HL-60 (cell line): ENCODE measurements around the gene GNPAT.

Experiments used
- DNase-seq, 2 experiments: peaks; one replicate each; pipeline ENCODE4 v3.0.0-alpha.2; 2010 to 2020; ENCODE audit warnings: low read depth in 1 of 2, low spot score in 1 of 2
- H3K27ac ChIP-seq: fragments of 250-450 bp; sonication (Bioruptor Pico); replicated peaks from 2 replicates; pipeline ENCODE4 v1.5.1; 2020; ENCODE audit warnings: mild to moderate bottlenecking, moderate library complexity
- H3K27me3 ChIP-seq: fragments of 250-450 bp; sonication (Bioruptor Pico); 2 replicates; pipeline ENCODE4 v1.5.1; 2021; ENCODE audit warnings: mild to moderate bottlenecking, moderate library complexity; ENCODE audit not compliant: insufficient read depth, poor library complexity, severe bottlenecking
- H3K4me3 ChIP-seq: replicated peaks from 2 replicates; pipeline ENCODE4 v1.5.1; 2011; ENCODE audit warnings: mild to moderate bottlenecking, control low read depth, low read length; ENCODE audit not compliant: insufficient read depth
- CTCF ChIP-seq: IDR thresholded peaks from one replicate; pipeline ENCODE4 v1.5.1; 2011; ENCODE audit warnings: low read length, control low read depth, inconsistent platforms; ENCODE audit not compliant: insufficient read depth
- GABPA ChIP-seq: IDR thresholded peaks from 2 replicates; pipeline ENCODE4 v1.6.1; 2012; ENCODE audit warnings: low read depth
- POLR2AphosphoS5 ChIP-seq: IDR thresholded peaks from 2 replicates; pipeline ENCODE4 v1.6.1; 2012; ENCODE audit warnings: low read depth
- REST ChIP-seq: IDR thresholded peaks from 2 replicates; pipeline ENCODE4 v1.6.1; 2012; ENCODE audit warnings: low read depth; ENCODE audit not compliant: insufficient replicate concordance
- SPI1 ChIP-seq: IDR thresholded peaks from 2 replicates; pipeline ENCODE4 v1.6.1; 2012; ENCODE audit warnings: low read depth, mild to moderate bottlenecking, borderline replicate concordance

GNPAT gene

DNA sequence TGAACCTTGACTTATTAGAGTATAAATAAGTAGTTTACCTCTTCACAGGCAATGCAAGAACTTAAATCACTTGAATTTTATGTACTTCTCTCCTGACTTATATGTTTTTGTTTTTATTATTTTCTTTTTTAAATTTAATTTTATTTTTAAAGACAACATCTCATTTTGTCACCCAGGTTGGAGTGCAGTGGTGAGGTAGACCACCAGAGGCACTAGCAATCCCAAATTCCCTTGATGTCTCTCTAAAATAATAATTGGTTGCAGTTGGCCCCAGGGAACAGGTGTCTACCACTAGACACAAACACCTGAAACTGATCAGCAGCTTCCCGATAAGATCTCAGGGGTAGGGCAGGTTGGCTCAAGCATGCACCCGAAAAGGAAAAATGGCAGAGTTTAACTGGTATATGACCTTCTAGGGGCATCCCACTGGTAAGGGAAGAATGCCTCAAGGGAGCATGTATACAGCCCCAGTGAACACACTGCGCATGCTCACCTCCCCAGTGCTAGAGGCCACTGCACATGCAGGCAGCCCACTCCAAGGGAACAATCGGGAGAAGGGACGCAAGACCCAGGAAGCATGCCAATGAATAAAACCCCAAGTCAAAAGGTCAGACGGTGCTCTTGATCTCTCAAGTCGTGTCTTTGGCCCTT is 82.0 kb downstream of the GNPAT start:
- H3K27ac ChIP-seq, result no peak overlapping the region
- no peak for DNase-seq
- TF ChIP-seq SPI1, result no peak
- no peak for TF ChIP-seq GABPA
- TF ChIP-seq CTCF, result no peak
- TF ChIP-seq POLR2AphosphoS5, result no peak
- no peak for TF ChIP-seq REST

GRCh38 chr1:231324660-231325059 is 83.6 kb downstream of the GNPAT start:
- no peak for DNase-seq
- Histone ChIP-seq H3K27ac (no peak overlapping the region), H3K27me3 (no peaks in the 10 kb centered on the region), H3K4me3 (no peak overlapping the region)
- TF ChIP-seq CTCF, result no peak
- TF ChIP-seq POLR2AphosphoS5, result no peak
- no peak for TF ChIP-seq REST
- TF ChIP-seq GABPA, result no peak
- TF ChIP-seq SPI1, result no peak

More for the DNA sequence above, 82.0 kb downstream of the GNPAT start:
- Histone ChIP-seq H3K4me3 (no peak overlapping the region), H3K27me3 (no peaks in the 10 kb centered on the region)

DNA sequence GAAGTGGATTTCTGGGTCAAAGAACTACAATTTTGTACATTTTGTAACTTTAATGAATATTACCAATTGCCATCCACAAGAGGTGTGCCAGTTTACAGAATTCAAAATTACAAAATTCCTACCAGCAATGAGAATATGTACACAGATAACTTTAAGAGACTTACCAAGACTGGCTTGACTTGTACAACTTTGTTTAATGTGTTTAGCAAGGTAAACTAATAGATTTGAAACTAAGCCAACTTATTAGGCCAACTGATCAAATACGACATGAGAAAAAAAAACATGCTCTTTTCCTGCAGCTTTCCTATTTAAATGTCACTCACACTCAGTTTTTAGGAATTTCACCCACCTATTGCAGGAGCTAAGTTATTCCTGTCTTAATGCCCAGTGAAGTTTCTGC is 85.2 kb downstream of the GNPAT start:
- H3K27ac ChIP-seq, result no peak overlapping the region
- TF ChIP-seq POLR2AphosphoS5 (no peak), GABPA (no peak), CTCF (no peak), SPI1 (no peak), REST (no peak)
- DNase-seq, result no peak
- H3K4me3 ChIP-seq, result no peak overlapping the region
- H3K27me3 ChIP-seq, result no peaks in the 10 kb centered on the region
